Measurements from ENCODE around the gene CCDC3. TPM values are rescaled to one million over a fixed set of nuclear protein-coding genes. Genes with fewer than 3 reads are reported as not detected.
"Not testable (repeated sequence)": the region's sequence is repeated elsewhere in the genome, so short reads cannot be mapped to it uniquely, and the experiment has no call there.

CCDC3 gene
- total RNA-seq, 1 donor from 2014 or later = 1.1 TPM

DNA sequence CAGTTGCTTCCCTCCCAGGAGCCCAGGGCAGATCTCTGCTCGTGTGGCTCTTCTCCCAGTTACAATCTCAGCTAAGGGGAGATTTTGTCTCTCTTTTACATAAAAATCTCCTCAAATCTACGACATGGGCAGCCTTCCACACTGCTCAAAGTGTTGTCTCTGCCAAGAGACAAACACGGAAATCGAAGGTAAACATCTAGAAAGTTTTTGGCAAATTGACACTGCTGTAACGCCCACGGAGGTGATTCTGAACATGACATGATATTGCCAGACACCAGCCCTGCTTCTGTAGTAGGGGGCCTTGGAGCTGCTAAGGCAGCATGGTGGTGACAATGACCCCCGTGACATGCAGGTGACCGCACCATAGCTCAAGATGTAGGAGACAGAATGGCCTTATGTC is 128.3 kb downstream of the CCDC3 start:
- no peak for DNase-seq (ENCODE audit: low spot score, unreplicated experiment)
- Mint-ChIP-seq H3K9me3 (ENCODE audit: low read depth) (no peaks in the 10 kb centered on the region), H3K36me3 (ENCODE audit: insufficient read depth) (no peaks in the 10 kb centered on the region), H3K4me1 (ENCODE audit: low read depth) (no peaks in the 10 kb centered on the region), H3K27ac (no peak overlapping the region), H3K4me3 (ENCODE audit: low read depth) (no peak overlapping the region), H3K27me3 (peaks cover 3% of the 10 kb centered on the region)
- TF ChIP-seq, protein P1, sequence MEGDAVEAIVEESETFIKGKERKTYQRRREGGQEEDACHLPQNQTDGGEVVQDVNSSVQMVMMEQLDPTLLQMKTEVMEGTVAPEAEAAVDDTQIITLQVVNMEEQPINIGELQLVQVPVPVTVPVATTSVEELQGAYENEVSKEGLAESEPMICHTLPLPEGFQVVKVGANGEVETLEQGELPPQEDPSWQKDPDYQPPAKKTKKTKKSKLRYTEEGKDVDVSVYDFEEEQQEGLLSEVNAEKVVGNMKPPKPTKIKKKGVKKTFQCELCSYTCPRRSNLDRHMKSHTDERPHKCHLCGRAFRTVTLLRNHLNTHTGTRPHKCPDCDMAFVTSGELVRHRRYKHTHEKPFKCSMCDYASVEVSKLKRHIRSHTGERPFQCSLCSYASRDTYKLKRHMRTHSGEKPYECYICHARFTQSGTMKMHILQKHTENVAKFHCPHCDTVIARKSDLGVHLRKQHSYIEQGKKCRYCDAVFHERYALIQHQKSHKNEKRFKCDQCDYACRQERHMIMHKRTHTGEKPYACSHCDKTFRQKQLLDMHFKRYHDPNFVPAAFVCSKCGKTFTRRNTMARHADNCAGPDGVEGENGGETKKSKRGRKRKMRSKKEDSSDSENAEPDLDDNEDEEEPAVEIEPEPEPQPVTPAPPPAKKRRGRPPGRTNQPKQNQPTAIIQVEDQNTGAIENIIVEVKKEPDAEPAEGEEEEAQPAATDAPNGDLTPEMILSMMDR (IDR thresholded peaks at IDR 0.05; ENCODE audit: unreplicated experiment) = no peak

DNA sequence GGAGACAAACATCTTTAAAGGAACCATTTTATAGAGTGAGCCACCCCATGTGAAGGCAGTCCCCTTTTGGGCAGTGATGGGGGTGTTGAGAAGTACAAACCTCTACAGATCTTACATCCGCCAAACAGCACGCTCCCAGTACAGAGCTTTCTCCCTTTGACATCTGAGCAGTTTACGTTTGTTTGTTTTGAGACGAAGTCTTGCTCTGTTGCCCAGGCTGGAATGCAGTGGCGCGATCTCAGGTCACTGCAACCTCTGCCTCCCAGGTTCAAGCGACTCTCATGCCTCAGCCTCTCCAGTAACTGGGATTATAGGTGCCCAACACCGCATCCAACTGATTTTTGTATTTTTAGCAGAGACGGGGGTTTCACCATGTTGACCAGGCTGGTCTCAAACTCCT is 128.9 kb downstream of the CCDC3 start:
- TF ChIP-seq, protein P1 (IDR thresholded peaks at IDR 0.05; ENCODE audit: unreplicated experiment) = no peak
- Mint-ChIP-seq H3K4me1 (ENCODE audit: low read depth) (no peaks in the 10 kb centered on the region), H3K4me3 (ENCODE audit: low read depth) (no peak overlapping the region), H3K9me3 (ENCODE audit: low read depth) (no peaks in the 10 kb centered on the region), H3K27ac (no peak overlapping the region), H3K27me3 (peaks cover 3% of the 10 kb centered on the region), H3K36me3 (ENCODE audit: insufficient read depth) (no peaks in the 10 kb centered on the region)
- no peak for DNase-seq (ENCODE audit: low spot score, unreplicated experiment)

DNA sequence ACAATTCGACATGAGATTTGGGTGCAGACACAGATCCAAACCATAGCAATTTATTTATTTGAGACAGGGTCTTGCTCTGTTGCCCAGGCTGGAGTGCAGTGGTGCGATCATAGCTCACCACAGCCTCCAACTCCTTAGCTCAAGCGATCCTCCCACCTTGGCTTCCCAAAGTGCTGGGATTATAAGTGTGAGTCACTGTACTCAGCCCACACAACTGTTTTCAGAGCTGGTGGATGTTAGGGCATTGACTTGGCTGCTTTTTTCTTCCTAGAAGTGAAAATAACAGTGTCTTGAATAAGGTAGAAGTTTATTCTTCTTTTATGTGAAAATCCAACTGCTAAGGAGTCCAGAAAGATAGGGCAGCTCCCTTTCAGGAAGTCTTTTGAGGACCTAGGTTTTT is 132.1 kb downstream of the CCDC3 start:
- TF ChIP-seq, protein P1 (IDR thresholded peaks at IDR 0.05; ENCODE audit: unreplicated experiment) = no peak
- Mint-ChIP-seq H3K27ac (no peak overlapping the region), H3K36me3 (ENCODE audit: insufficient read depth) (no peaks in the 10 kb centered on the region), H3K27me3 (peaks cover 3% of the 10 kb centered on the region), H3K4me1 (ENCODE audit: low read depth) (no peaks in the 10 kb centered on the region), H3K9me3 (ENCODE audit: low read depth) (no peaks in the 10 kb centered on the region), H3K4me3 (ENCODE audit: low read depth) (no peak overlapping the region)
- no peak for DNase-seq (ENCODE audit: low spot score, unreplicated experiment)

DNA sequence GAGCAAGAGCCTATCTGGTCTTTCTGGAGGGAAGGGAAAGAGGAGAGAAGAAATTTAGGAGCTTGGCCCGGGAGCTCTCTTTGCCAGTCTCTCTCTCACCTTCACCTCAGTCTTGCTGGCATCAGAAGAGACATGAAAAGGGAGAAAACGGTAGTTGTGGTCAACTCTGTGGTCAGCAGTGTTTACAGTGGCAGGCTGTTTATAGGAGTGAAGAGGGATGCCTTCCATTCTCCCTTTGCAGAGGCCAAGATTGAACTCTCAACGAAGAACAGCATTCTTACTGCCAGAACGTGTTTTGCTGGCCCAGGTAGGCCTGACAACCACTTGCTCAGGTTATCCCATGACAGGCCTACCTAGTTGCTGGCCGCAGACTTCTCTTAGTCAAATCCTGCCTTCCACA is 133.3 kb downstream of the CCDC3 start:
- TF ChIP-seq, protein P1 (IDR thresholded peaks at IDR 0.05; ENCODE audit: unreplicated experiment) = no peak
- Mint-ChIP-seq H3K4me3 (ENCODE audit: low read depth) (no peak overlapping the region), H3K36me3 (ENCODE audit: insufficient read depth) (no peaks in the 10 kb centered on the region), H3K9me3 (ENCODE audit: low read depth) (no peaks in the 10 kb centered on the region), H3K4me1 (ENCODE audit: low read depth) (no peaks in the 10 kb centered on the region), H3K27me3 (peaks cover 3% of the 10 kb centered on the region), H3K27ac (no peak overlapping the region)
- DNase-seq (ENCODE audit: low spot score, unreplicated experiment) = no peak

DNA sequence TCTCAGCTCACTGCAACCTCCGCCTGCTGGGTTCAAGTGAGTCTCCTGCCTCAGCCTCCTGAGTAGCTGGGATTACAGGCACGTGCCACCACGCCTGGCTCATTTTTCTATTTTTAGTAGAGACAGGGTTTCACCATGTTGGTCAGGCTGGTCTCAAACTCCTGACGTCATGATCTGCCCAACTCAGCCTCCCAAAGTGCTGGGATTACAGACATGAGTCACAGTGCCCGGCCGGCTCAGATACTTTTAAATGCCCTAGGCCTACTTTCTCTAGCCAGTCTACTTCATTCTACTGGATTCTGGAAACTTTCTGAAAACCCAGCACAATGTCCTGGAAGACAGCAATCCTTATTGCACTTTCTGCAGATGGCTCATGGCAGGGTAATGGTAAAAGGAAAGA is 136.0 kb downstream of the CCDC3 start:
- not testable (repeated sequence) for DNase-seq (ENCODE audit: low spot score, unreplicated experiment); H3K36me3 Mint-ChIP-seq (ENCODE audit: insufficient read depth); H3K4me3 Mint-ChIP-seq (ENCODE audit: low read depth); H3K27ac Mint-ChIP-seq; H3K9me3 Mint-ChIP-seq (ENCODE audit: low read depth); H3K27me3 Mint-ChIP-seq; H3K4me1 Mint-ChIP-seq (ENCODE audit: low read depth)

DNA sequence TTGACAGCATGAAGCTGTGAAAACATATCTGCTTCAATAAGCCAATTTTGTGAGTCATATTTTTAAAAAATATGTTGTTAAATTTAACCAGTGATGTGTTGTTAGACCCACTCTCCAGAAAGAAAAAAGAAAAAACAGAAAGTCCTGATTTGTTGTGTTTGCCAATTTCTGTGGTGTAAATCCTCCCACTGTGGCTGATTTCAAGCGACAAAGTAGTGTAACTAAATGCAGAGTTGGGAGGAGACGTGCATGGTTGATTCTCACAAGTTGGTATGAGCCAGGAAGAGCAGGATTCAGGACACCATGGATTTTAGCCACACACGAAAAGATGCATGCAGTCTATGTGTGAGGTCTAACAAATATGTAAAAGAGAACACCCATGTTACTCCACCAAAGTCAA is 139.1 kb downstream of the CCDC3 start:
- DNase-seq (ENCODE audit: low spot score, unreplicated experiment) = no peak
- no peak overlapping the region for H3K4me3 Mint-ChIP-seq (ENCODE audit: low read depth)
- peaks cover 5% of the 10 kb centered on the region for H3K27me3 Mint-ChIP-seq
- no peaks in the 10 kb centered on the region for H3K36me3 Mint-ChIP-seq (ENCODE audit: insufficient read depth)
- peaks cover 6% of the 10 kb centered on the region for H3K9me3 Mint-ChIP-seq (ENCODE audit: low read depth)
- no peaks in the 10 kb centered on the region for H3K4me1 Mint-ChIP-seq (ENCODE audit: low read depth)
- TF ChIP-seq, protein P1 (IDR thresholded peaks at IDR 0.05; ENCODE audit: unreplicated experiment) = no peak
- no peak overlapping the region for H3K27ac Mint-ChIP-seq
